Endothelial cell of hepatic sinusoid (primary cell): ENCODE data around the gene TPRX2.
"Not testable (repeated sequence)": the region's sequence is repeated elsewhere in the genome, so short reads cannot be mapped to it uniquely, and the experiment has no call there.

Experiments used
- in situ Hi-C: cut with HindIII; loops from 2 replicates; pipeline ENCODE4 v1.10.0; 2017; ENCODE audit warnings: low sequenced_read_pairs

Gene TPRX2, protein sequence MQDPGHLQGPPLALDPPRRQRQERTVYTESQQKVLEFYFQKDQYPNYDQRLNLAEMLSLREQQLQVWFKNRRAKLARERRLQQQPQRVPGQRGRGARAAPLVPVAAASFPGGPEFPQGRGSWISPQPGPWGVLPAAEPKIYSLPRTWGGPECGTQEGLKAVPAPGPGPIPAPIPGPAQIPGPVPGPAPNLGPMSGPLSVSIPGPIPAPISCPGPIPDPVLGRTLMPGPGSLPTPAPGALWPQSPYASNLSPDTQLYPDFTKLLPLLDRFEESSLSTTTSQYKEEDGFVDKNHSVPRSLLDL

DNA sequence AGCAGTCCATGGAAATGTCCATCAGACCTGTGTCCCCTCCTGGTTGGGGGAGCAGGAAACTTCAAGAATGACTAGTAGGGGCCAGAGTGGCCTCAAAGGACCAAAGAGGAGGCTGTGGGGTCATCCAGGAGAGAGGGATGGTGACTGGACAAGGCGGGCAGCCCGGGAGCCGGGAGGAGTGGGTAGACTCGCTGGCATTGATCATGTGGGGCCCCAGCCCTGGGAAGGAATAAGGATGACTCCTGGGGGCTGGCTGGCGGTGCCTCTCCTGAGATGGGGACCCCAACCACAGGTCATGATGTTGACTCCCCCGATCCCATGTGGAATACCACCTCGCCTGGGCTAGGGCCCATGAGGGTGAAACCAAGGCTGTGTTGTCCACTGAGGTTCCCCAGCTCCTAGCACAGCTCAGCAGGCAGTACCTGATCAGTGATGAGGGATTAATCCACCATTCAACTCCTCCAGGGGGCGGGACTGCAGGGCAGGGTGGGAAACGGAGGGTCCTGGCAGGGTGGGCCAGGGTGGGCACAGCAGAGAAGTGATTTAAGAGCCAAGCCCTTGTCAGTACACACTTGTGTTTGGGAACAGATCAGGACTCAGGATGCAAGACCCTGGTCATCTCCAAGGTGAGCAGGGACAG lies at the start of gene TPRX2:
Gene TPRX2 (plus strand): TSS at position 590 of the 640 bp plus-strand sequence. CDS start 12 bp downstream, at position 602.
- in situ Hi-C loops = not testable (repeated sequence)

DNA sequence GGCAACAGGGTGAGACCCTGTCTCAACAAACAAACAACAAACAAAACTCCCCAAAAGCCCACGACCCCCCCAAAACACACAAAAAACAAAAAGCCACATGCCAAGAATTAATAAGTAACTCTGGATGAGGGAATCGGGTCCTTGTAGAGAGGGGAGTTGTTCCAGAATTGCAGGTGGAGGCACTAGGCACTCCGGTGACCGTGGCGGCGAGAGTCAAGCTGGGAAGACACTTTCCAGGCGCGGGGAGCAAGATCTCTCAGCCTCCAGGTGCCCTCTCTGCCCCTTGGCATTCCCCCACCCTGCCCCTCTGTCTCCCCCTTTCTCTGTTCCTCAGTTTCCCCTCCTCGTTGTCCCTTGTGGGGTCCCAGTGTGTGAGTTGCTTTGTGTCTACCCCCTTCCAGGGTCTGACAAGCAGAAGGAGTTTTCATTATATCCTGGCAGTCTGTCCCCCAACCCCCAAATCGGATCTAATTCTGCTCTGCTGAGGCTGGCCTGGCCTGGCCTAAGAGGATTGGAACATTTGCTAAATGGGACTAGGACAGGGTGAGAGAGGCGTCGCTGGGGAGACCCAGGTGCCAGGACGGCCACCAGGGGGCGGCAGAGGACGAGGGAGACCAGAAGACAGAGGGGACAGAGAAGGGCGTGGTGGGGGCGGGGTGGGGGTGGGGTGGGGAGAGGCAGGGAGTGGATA lies 45.6 kb upstream of the TPRX2 start:
- in situ Hi-C loops = no loop called here

DNA sequence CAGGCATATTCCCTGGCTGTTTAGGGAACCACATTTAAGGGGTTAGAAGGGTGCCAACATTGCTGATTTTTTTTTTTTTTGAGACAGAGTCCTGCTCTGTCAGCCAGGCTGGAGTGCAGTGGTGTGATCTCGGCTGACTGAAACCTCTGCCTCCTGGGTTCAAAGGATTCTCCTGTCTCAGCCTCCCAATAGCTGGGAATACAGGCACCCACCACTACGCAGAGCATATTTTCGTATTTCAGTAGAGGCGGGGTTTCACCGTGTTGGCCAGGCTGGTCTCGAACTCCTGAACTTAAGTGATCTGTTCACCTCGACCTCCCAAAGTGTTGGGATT lies 45.1 kb upstream of the TPRX2 start:
- in situ Hi-C loops = no loop called here

DNA sequence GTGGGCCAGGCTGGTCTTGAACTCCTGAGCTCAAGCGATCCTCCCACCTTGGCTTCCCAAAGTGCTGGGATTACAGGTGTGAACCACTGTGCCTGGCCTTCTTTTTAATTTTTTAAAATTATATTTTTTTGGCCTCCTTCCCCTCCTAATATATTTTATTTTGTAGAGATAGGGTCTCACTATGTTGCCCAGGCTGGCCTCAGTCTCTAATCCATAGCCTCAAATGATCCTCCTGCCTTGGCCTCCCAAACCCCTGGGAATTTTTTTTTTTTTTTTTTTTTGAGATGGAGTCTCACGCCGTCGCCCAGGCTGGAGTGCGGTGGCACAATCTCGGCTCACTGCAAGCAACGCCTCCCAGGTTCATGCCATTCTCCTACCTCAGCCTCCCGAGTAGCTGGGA lies 42.8 kb upstream of the TPRX2 start:
- in situ Hi-C loops = not testable (repeated sequence)

DNA sequence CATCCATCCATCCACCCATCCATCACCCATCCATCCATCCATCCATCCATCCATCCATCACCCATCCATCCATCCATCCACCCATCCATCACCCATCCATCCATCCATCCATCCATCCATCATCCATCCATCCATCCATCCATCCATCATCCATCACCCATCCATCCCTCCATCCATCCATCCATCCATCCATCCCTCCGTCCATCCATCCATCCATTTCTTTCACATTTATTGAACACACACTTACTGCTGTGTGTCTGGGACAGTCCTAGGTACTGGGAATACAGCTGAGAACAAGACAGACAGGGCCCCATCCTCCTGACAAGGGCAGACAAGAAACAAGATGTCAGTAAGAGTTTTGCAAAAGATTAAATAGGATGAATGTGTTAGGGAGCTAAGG lies 40.8 kb upstream of the TPRX2 start:
- in situ Hi-C loops = not testable (repeated sequence)

DNA sequence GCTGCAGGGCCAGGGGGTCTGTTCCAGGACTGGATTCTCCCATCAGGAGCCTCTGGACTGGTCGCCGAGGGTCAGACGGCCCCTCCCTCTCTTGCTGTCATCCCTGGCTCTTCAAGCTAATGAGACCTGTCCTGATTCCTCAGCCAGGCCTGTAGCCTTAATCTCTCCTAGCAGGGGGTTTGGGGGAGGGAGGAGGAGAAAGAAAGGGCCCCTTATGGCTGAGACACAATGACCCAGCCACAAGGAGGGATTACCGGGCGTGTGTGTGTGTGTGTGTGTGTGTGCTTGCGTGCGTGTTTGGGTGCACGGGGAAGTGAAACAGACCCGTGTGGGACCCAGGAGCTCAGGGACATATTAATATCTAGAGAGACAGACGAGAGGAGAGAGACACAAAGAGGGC lies 39.2 kb upstream of the TPRX2 start:
- in situ Hi-C loops = no loop called here

DNA sequence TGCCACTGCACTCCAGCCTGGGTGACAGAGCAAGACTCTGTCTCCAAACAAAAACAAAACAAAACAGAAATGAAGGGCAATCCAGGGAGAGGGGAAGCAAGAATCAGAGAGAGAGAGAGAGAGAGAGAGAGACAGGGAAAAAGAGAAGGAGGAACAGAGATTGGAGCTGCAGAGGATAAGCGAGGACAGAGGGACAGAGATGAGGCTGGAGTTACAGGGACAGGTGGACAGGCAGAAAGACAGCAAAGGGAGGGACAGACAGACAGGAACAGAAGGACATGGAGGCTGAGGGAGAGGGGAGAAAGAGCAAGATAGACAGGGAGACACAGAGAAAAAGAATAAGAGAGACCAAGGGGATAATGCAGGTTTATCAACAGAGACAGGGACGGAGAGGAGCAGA lies 38.6 kb upstream of the TPRX2 start:
- in situ Hi-C loops = no loop called here

DNA sequence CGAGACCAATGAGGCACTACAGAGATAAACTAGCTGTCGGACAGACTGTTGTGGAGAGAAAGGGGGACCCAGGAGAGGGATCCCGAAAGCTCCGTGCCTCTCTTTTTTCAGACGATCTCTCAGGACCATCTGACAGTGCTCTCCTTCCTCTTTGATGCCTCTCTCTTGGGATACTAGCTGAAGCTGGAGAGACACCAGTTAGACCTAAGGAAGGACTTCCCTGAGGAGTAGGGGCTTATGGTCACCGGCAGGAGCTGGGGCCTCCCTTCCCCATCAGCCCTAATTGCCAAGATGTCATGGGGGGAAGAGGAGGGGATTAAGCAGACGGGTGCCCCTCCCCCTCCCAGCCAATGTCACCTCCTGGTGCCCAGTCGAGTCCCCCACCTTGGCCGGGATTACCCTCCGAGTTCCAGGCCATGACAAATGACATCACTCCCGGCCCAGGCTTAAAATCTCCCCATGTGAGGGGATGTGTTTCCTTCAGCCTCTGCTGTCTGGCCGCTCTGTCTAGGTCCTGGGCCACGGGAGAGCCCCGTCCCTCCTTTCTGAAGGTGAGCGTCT lies 37.5 kb upstream of the TPRX2 start, which contains the start of gene CRX:
Gene CRX (plus strand): TSS at position 478 of the 561 bp plus-strand sequence. CDS start 12,507 bp downstream, outside the sequence.
- in situ Hi-C loops = no loop called here

DNA sequence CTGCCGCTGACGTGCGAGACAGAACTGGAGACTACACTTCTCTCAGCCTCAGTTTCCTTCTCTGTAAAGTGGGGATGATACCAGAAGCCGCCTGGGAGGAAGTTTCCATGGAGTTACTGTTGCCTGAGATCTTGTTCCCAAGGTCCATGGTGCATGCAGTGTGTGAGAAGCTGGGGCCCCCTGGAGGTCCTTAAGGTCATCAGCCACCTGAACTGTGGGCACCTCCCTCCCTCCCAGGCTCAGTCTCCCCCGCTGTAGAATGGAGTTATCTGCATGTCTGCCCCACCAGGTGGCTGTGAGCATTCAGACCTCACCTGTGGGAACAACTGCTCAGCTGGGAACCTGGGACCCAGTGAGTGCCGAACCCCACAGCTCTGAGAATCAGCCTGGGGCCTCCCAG lies 34.6 kb upstream of the TPRX2 start:
- in situ Hi-C loops = no loop called here

DNA sequence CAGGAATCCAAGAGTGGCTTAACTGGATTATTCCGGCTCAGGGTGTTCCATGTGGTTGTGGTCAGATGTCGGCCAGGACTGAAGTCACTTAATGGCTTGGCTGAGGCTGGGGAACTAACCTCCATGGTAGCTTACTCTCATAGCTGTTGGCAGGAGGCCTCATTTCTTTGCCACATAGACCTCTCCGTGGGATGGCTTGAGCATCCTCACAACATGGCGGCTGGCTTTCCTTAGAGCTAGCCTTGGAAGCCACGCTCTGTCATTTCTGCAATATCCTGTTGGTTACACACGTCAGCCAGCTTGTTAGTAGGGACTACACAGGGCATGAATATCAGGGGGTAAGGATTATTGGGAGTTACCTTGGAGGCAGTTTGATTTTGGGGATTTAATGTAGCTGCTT lies 32.2 kb upstream of the TPRX2 start:
- in situ Hi-C loops = no loop called here

DNA sequence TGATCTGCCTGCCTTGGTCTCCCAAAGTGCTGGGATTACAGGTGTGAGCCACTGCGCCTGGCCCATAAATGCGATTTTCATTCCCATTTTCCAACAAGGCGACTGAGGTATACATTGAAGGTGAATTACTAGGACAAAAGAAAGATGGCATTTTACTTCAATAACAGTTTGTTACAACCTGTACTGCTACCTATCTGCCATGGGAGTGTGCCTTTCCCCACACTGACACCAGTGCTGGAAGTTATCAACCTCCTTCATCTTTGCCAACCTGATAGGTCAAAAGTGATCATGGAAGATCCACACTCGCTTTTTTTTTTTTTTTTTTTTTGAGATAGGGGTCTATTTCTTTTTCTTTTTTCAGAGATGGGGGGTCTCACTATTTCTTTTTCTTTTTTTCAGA lies 26.3 kb upstream of the TPRX2 start:
- in situ Hi-C loops = no loop called here

DNA sequence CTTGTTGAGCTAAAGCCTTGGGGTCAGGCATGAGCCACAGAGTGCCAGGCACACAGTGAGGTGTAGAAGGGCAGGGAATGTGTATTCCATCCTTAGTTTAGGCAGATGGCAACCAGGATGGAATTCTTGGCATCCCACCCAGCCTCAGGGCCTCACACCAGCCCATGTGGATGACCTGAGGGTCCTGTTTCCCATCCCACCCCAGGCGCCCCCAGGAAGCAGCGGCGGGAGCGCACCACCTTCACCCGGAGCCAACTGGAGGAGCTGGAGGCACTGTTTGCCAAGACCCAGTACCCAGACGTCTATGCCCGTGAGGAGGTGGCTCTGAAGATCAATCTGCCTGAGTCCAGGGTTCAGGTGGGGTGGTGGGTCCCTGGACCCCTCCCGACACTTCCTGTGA lies 23.0 kb upstream of the TPRX2 start:
- in situ Hi-C loops = no loop called here

DNA sequence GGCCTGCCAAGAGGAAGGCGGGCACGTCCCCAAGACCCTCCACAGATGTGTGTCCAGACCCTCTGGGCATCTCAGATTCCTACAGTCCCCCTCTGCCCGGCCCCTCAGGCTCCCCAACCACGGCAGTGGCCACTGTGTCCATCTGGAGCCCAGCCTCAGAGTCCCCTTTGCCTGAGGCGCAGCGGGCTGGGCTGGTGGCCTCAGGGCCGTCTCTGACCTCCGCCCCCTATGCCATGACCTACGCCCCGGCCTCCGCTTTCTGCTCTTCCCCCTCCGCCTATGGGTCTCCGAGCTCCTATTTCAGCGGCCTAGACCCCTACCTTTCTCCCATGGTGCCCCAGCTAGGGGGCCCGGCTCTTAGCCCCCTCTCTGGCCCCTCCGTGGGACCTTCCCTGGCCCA lies 19.6 kb upstream of the TPRX2 start:
- in situ Hi-C loops = no loop called here

DNA sequence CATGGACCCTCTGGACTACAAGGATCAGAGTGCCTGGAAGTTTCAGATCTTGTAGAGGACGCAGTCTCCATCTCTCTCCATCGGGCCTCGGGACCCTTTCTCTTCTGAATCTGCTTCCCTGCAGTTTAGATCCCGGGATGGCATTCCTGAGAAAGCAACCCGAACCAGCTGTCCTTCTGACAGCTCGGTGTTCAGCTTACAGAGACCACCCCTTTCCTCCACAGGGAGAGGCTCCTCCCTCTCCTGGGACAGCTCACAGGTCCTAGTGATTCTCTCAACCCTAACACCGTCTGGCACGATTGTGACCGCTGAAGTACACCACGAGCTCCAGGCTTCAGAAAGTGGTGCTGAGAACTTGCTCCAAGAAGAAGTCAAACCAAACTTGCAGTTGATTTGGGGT lies 19.1 kb upstream of the TPRX2 start:
- in situ Hi-C loops = no loop called here

DNA sequence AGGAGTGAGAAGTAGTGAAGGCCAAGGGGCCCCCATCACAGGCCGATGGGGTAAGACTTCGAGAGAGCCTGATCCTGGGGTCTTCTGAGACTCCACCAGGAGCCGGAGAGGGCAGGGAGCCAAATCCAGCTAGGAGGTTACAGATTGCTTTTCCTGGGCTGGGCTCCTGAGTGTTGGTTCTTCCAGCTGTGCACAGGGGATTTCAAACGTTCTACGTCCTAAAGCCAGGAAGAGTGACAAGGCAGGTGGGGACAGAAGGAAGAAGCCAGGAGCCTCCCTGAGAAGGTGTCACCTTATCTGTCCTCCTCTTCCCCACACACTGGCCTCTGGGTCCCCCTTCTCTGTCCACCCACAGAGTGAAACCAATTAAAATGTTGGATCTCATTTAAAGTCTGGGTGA lies 16.1 kb upstream of the TPRX2 start:
- in situ Hi-C loops = no loop called here

DNA sequence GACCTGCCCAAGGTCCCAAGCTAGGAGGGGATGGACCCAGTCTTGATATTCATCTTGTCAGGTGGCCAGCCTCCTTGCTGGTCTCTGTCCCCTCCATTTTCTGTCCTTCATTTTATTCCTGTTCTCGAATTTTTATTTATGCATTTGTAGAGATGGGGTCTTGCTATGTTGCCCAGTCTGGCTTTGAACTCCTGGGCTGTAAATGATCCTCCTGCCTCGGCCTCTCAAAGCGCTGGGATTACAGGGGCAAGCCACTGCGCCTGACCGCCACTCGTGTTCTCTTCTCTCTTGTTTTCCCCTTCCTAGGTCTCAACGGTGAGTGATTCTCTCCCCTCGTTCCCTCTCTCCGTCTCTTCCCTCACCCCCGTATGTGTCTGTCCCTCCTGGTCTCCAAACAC lies 10.6 kb upstream of the TPRX2 start:
- in situ Hi-C loops = no loop called here

DNA sequence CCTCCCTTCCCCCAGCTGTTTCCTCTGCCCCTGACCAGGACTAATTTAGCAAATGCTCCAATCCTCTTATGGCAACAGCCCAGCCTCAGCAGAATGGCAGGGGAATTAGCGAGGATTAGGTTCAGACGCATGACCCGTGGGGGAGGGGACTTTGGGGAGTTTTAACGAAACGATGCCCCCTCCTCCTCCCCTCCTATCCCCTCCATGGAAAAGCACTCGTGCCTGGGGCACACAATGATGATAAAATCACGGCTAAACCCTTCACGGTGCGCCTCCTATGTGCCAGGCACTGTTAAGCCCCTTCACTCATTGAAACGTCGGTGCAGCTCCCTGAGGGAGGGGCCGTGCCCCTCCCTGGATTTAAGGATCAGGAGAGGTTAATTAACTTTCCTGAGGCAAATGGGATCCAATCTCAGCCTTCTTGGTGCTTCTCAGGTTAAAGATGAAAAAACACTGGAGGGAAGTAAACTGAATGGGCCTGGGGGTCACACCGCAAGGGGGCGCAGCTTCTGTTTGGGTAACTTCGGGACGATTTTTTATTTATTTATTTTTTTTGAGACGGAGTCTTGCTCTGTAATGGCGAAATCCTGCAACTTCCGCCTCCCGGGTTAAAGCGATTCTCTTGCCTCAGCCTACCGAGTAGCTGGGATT lies 10.1 kb upstream of the TPRX2 start:
- in situ Hi-C loops = no loop called here

DNA sequence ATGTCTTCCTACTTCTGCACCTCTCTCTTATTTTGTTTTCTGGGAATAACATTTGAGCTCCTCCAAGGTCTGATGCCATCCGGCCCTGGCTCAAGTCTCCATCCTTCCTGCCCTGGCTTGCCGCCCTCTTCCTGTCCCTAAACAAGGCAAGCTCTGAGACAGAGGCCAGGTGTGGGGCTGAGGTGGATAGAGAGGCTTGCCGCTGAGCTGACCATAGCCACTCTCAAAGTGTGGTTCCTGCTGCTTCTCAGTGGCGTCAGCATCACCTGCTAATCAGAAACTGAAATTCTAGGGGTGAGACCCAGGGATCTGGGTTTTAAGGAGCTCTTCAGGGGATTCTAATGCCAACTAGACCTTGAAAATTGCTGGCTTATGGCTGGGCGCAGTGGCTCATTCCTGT lies 6.0 kb upstream of the TPRX2 start:
- in situ Hi-C loops = no loop called here

DNA sequence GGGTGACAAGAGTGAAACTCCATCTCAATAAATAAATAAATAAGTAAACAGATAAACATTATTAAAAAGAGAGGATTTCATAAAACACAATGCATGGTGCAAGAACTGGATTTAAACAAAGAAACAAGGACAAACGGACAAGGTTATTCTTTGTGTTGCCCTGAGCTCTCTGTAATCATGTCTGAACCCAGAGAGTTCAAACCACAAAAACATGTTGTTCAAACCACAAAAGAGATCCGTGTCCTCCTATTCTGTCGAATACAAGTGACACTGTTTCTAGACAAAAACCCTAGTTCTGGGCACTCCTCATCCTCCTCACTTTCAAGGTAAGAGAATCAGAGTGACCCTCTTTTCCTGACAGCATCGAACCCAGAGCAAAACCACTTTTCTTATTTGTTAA lies 4.6 kb upstream of the TPRX2 start:
- in situ Hi-C loops = no loop called here

DNA sequence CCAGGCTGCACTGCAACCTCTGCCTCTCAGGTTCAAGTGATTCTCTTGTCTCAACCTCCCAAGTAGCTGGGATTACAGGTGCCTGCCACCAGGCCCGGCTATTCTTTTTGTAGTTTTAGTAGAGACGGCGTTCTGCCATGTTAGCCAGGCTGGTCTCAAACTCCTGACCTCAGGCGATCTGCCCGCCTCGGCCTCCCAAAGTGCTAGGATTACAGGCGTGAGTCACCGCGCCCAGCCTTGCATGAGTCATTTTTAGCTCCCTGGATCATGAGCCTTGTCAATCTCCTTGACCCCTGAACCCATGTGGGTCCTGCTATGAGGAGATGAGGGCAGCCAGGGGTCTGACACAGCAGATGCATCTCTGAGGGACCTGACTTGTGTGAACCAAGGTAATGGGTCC lies 804 bp upstream of the TPRX2 start:
- in situ Hi-C loops = not testable (repeated sequence)

DNA sequence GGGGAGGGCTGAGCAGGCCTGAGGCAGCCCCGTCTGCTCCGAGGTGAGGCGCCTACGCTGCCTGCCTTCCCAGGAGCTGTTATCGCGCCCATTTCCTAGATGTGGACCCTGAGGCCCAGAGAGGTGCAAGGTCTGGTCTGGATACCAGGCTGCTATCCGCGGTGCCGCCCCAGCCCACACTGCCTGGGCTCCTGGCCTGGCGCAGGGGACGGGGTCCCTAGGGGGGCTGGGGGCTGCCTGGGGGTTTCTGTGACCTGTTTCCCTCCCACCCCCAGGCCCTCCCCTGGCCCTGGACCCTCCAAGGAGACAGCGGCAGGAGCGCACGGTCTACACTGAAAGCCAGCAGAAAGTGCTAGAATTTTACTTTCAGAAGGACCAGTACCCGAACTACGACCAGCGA lies 803 bp downstream of the TPRX2 start:
- in situ Hi-C loops = not testable (repeated sequence)
